Stimulated activated CD4-positive, alpha-beta T cell treated with anti-CD3 and anti-CD28 coated beads, TNF-alpha, amount 100 ng/mL, for 1 hour (primary cell): Measurements from ENCODE around the gene ITLN2.
"Not testable (repeated sequence)": the region's sequence is repeated elsewhere in the genome, so short reads cannot be mapped to it uniquely, and the experiment has no call there.

ENCODE experiments used
- DNase-seq, 3 donors: peaks; one replicate each; pipeline ENCODE4 v3.0.0-alpha.2; 2020; ENCODE audit warnings: low read depth in 3 of 3, low spot score in 1 of 3

The ITLN2 gene

GRCh38 chr1:160954158-160955104 lies at the start of gene ITLN2:
Gene ITLN2, minus strand, starts transcription at chr1:160954809. Its CDS starts 68 bp downstream, at chr1:160954741.
- peak in 1 of 3 donors; percentile 23 for DNase-seq

- DNase-seq: no peak
These were observed 46.9 kb upstream of the ITLN2 start for GRCh38 chr1:161001525-161001924.

- no peak for DNase-seq
These were observed 46.3 kb upstream of the ITLN2 start for GRCh38 chr1:161000736-161001480.

- no peak for DNase-seq
These were observed 44.8 kb upstream of the ITLN2 start for GRCh38 chr1:160999376-160999775.

GRCh38 chr1:160997323-160998038 lies 42.9 kb upstream of the ITLN2 start:
- DNase-seq: peak in 1 of 3 donors; percentile 25

- DNase-seq: no peak
These were observed 41.6 kb upstream of the ITLN2 start for GRCh38 chr1:160996178-160996577.

GRCh38 chr1:160993544-160994193 lies 39.1 kb upstream of the ITLN2 start:
- DNase-seq: no peak

- not testable (repeated sequence) for DNase-seq
These were observed 37.4 kb upstream of the ITLN2 start for GRCh38 chr1:160992036-160992435.

GRCh38 chr1:160987359-160988050 lies 32.9 kb upstream of the ITLN2 start:
- DNase-seq: no peak

GRCh38 chr1:160985723-160986122 lies 31.1 kb upstream of the ITLN2 start:
- no peak for DNase-seq

- no peak for DNase-seq
These were observed 27.2 kb upstream of the ITLN2 start for GRCh38 chr1:160981584-160982411.

GRCh38 chr1:160979286-160979685 lies 24.7 kb upstream of the ITLN2 start:
- no peak for DNase-seq

- no peak for DNase-seq
These were observed 23.9 kb upstream of the ITLN2 start for GRCh38 chr1:160978510-160978927.

- no peak for DNase-seq
These were observed 20.4 kb upstream of the ITLN2 start for GRCh38 chr1:160975026-160975425.

- no peak for DNase-seq
These were observed 18.9 kb upstream of the ITLN2 start for GRCh38 chr1:160973491-160973890.

GRCh38 chr1:160972939-160973338 lies 18.3 kb upstream of the ITLN2 start:
- DNase-seq: no peak

GRCh38 chr1:160971618-160972056 lies 17.0 kb upstream of the ITLN2 start:
- no peak for DNase-seq

GRCh38 chr1:160963521-160963920 lies 8.9 kb upstream of the ITLN2 start:
- DNase-seq: no peak

- DNase-seq: no peak
These were observed 6.8 kb upstream of the ITLN2 start for GRCh38 chr1:160961419-160961818.
